ENCODE results near the gene ADAD1.

ADAD1 gene

DNA sequence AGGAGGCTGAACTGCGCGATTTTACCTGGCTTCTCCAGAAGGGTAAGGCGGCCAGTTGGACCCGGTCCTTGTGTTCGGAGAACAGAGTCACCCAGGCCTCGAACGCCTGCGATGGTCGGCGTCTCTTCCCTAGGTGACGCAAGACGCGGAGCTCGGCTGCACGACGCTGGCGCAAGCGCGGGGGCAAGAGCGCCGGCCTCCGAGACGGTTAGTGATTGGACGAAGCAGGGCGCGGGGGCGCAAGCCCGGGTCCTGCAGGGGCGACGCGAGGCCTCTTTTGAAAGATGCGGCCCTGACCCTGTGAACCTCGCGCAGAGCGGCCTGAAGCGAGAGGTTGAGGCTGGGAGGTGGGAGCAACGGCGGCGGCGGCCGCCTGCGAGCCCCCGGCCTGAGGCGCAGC lies 428 bp downstream of the ADAD1 start:
- H2BK12ac ChIP-seq (ENCODE audit: low read length in 2 of 2): no peak overlapping the region
- H3K27me3 ChIP-seq (ENCODE audit: control insufficient read depth in 1 of 2, insufficient read depth in 1 of 2, low read length in 2 of 2): no peaks in the 10 kb centered on the region
- H3K4me3 ChIP-seq (ENCODE audit: insufficient read depth in 1 of 2, low read depth in 1 of 2, low read length in 2 of 2): peak overlapping the region in 1 of 2 experiments; percentile 2
- no peak overlapping the region for H3K14ac ChIP-seq (ENCODE audit: low read length in 2 of 2)
- H3K9ac ChIP-seq (ENCODE audit: low read length): no peak overlapping the region
- no peaks in the 10 kb centered on the region for H3K79me1 ChIP-seq (replicated peaks; ENCODE audit: low read length, poor library complexity, severe bottlenecking)
- H2AK5ac ChIP-seq (ENCODE audit: low read length, severe bottlenecking): no peak overlapping the region
- no peak overlapping the region for H3K23ac ChIP-seq (ENCODE audit: low read length in 2 of 2)
- H3K36me3 ChIP-seq (ENCODE audit: control insufficient read depth in 1 of 2, insufficient read depth in 2 of 2, low read depth in 1 of 2, low read length in 2 of 2): no peaks in the 10 kb centered on the region
- H3K9me3 ChIP-seq (ENCODE audit: control insufficient read depth, low read length): no peaks in the 10 kb centered on the region
- 98% methylated on average over 41 of the region's 44 CpGs for WGBS
- H3K27ac ChIP-seq (ENCODE audit: low read length, poor library complexity, severe bottlenecking): no peak overlapping the region
- no peak overlapping the region for H2BK120ac ChIP-seq (ENCODE audit: low read depth, low read length)
- H3K18ac ChIP-seq (ENCODE audit: low read depth in 1 of 2, low read length in 2 of 2): no peak overlapping the region
- no peak for DNase-seq
- H4K8ac ChIP-seq (ENCODE audit: low read length): no peak overlapping the region
- no peak overlapping the region for H2AFZ ChIP-seq (ENCODE audit: low read depth, low read length)
- no peak overlapping the region for H3K4me2 ChIP-seq (ENCODE audit: low read length, poor library complexity, severe bottlenecking)
- H2BK15ac ChIP-seq (ENCODE audit: low read depth, poor library complexity, severe bottlenecking): no peak overlapping the region
- no peak overlapping the region for H3K4ac ChIP-seq (ENCODE audit: low read depth in 1 of 2, low read length in 2 of 2)
- H3K4me1 ChIP-seq (ENCODE audit: control insufficient read depth, insufficient read depth, low read depth, low read length): no peaks in the 10 kb centered on the region
- H4K91ac ChIP-seq (ENCODE audit: low read length): no peak overlapping the region
- H2BK5ac ChIP-seq (ENCODE audit: low read depth, low read length, poor library complexity, severe bottlenecking): no peak overlapping the region

DNA sequence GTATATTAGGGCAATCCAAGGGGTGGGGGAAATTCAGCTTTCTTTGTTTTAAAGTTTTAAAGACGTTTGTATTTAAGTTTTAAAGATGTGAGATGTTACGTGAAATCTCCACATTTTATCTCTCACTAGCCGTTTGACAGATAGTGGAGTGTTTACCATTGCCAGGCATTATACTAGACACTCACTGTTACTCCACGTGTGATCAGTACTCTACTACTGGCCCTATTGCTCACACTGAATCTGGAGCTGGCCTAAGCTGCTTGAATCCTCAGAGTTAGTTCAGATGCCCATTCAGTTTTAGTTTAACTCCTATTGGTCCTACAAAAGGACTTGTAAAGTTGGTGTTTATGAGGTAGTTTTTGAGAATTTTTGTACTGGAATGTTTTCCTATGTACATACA lies 4.5 kb downstream of the ADAD1 start:
- Histone ChIP-seq H3K79me1 (replicated peaks; ENCODE audit: low read length, poor library complexity, severe bottlenecking) (no peaks in the 10 kb centered on the region), H2BK5ac (ENCODE audit: low read depth, low read length, poor library complexity, severe bottlenecking) (no peak overlapping the region), H2AK5ac (ENCODE audit: low read length, severe bottlenecking) (no peak overlapping the region)

DNA sequence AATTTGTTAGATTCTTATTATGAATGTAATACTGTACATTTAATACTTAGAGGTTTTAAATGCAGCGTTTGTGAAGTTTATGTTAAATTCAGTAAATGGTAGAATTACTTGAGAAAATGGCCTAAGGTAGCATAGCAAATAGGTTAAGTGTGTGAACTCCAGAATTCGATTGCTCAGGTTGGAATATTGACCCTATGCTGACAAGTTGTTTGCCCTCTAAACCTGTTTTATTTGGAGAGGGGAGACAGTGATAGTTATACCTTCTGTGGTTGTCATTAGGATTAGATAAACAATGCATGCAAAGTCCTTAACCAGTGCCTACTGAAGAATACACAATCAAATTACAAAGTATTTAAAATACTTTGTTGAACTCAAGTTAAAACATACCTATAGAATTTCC lies 5.4 kb downstream of the ADAD1 start:
- Histone ChIP-seq H3K4me3 (ENCODE audit: insufficient read depth in 1 of 2, low read depth in 1 of 2, low read length in 2 of 2) (no peak overlapping the region), H2BK120ac (ENCODE audit: low read depth, low read length) (no peak overlapping the region), H3K4me2 (ENCODE audit: low read length, poor library complexity, severe bottlenecking) (no peak overlapping the region), H3K9ac (ENCODE audit: low read length) (no peak overlapping the region), H3K18ac (ENCODE audit: low read depth in 1 of 2, low read length in 2 of 2) (no peak overlapping the region), H3K4ac (ENCODE audit: low read depth in 1 of 2, low read length in 2 of 2) (no peak overlapping the region), H4K91ac (ENCODE audit: low read length) (no peak overlapping the region), H2AFZ (ENCODE audit: low read depth, low read length) (no peak overlapping the region), H2BK15ac (ENCODE audit: low read depth, poor library complexity, severe bottlenecking) (no peak overlapping the region), H3K14ac (ENCODE audit: low read length in 2 of 2) (no peak overlapping the region), H2BK5ac (ENCODE audit: low read depth, low read length, poor library complexity, severe bottlenecking) (no peak overlapping the region), H3K23ac (ENCODE audit: low read length in 2 of 2) (no peak overlapping the region), H3K4me1 (ENCODE audit: control insufficient read depth, insufficient read depth, low read depth, low read length) (no peaks in the 10 kb centered on the region), H3K9me3 (ENCODE audit: control insufficient read depth, low read length) (no peaks in the 10 kb centered on the region), H3K27me3 (ENCODE audit: control insufficient read depth in 1 of 2, insufficient read depth in 1 of 2, low read length in 2 of 2) (no peaks in the 10 kb centered on the region), H2BK12ac (ENCODE audit: low read length in 2 of 2) (no peak overlapping the region), H3K79me1 (replicated peaks; ENCODE audit: low read length, poor library complexity, severe bottlenecking) (no peaks in the 10 kb centered on the region), H3K36me3 (ENCODE audit: control insufficient read depth in 1 of 2, insufficient read depth in 2 of 2, low read depth in 1 of 2, low read length in 2 of 2) (no peaks in the 10 kb centered on the region), H3K27ac (ENCODE audit: low read length, poor library complexity, severe bottlenecking) (no peak overlapping the region), H2AK5ac (ENCODE audit: low read length, severe bottlenecking) (no peak overlapping the region), H4K8ac (ENCODE audit: low read length) (no peak overlapping the region)
- DNase-seq: no peak
- 64% methylated on average over 2 of the region's 2 CpGs for WGBS

More for the DNA sequence above, 4.5 kb downstream of the ADAD1 start:
- Histone ChIP-seq H3K9ac (ENCODE audit: low read length) (no peak overlapping the region), H2BK15ac (ENCODE audit: low read depth, poor library complexity, severe bottlenecking) (no peak overlapping the region), H3K27ac (ENCODE audit: low read length, poor library complexity, severe bottlenecking) (no peak overlapping the region), H3K14ac (ENCODE audit: low read length in 2 of 2) (no peak overlapping the region), H3K4ac (ENCODE audit: low read depth in 1 of 2, low read length in 2 of 2) (no peak overlapping the region), H3K9me3 (ENCODE audit: control insufficient read depth, low read length) (no peaks in the 10 kb centered on the region), H3K4me3 (ENCODE audit: insufficient read depth in 1 of 2, low read depth in 1 of 2, low read length in 2 of 2) (no peak overlapping the region), H3K23ac (ENCODE audit: low read length in 2 of 2) (no peak overlapping the region), H3K18ac (ENCODE audit: low read depth in 1 of 2, low read length in 2 of 2) (no peak overlapping the region), H2BK120ac (ENCODE audit: low read depth, low read length) (no peak overlapping the region), H3K36me3 (ENCODE audit: control insufficient read depth in 1 of 2, insufficient read depth in 2 of 2, low read depth in 1 of 2, low read length in 2 of 2) (no peaks in the 10 kb centered on the region), H2BK12ac (ENCODE audit: low read length in 2 of 2) (no peak overlapping the region), H3K4me1 (ENCODE audit: control insufficient read depth, insufficient read depth, low read depth, low read length) (no peaks in the 10 kb centered on the region), H4K91ac (ENCODE audit: low read length) (no peak overlapping the region), H4K8ac (ENCODE audit: low read length) (no peak overlapping the region), H3K4me2 (ENCODE audit: low read length, poor library complexity, severe bottlenecking) (no peak overlapping the region), H2AFZ (ENCODE audit: low read depth, low read length) (no peak overlapping the region), H3K27me3 (ENCODE audit: control insufficient read depth in 1 of 2, insufficient read depth in 1 of 2, low read length in 2 of 2) (no peaks in the 10 kb centered on the region)
- WGBS: 78% methylated on average over 4 of the region's 4 CpGs
- no peak for DNase-seq

DNA sequence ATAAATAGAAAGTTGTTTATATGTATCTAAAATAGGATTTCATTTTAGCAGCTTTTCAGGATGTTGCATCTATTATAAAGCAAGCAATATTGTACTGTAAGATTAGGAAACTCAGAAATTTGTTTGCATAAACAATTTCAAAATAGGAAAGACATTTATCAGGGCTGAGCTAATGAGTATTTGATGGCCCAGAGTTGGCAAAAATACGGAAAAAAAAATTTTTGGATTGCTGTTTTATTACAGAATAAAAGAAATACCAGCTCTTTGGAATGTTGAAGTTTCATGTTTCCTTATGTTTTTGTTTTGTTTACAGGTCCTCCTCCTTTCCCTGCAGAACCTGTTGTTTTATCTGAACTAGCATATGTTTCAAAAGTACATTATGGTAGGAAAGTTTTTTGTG lies 14.5 kb downstream of the ADAD1 start:
- H2AFZ ChIP-seq (ENCODE audit: low read depth, low read length): no peak overlapping the region
- H3K4me1 ChIP-seq (ENCODE audit: control insufficient read depth, insufficient read depth, low read depth, low read length): no peaks in the 10 kb centered on the region
- no peak overlapping the region for H3K4me3 ChIP-seq (ENCODE audit: insufficient read depth in 1 of 2, low read depth in 1 of 2, low read length in 2 of 2)
- no peak overlapping the region for H3K4me2 ChIP-seq (ENCODE audit: low read length, poor library complexity, severe bottlenecking)
- H2BK120ac ChIP-seq (ENCODE audit: low read depth, low read length): no peak overlapping the region
- DNase-seq: no peak
- H3K9me3 ChIP-seq (ENCODE audit: control insufficient read depth, low read length): no peaks in the 10 kb centered on the region
- H4K8ac ChIP-seq (ENCODE audit: low read length): no peak overlapping the region
- no peaks in the 10 kb centered on the region for H3K27me3 ChIP-seq (ENCODE audit: control insufficient read depth in 1 of 2, insufficient read depth in 1 of 2, low read length in 2 of 2)
- H3K27ac ChIP-seq (ENCODE audit: low read length, poor library complexity, severe bottlenecking): no peak overlapping the region
- no peak overlapping the region for H3K9ac ChIP-seq (ENCODE audit: low read length)
- H2AK5ac ChIP-seq (ENCODE audit: low read length, severe bottlenecking): no peak overlapping the region
- H2BK15ac ChIP-seq (ENCODE audit: low read depth, poor library complexity, severe bottlenecking): no peak overlapping the region
- H3K4ac ChIP-seq (ENCODE audit: low read depth in 1 of 2, low read length in 2 of 2): no peak overlapping the region
- H3K18ac ChIP-seq (ENCODE audit: low read depth in 1 of 2, low read length in 2 of 2): no peak overlapping the region
- WGBS: no CpG with 5 or more reads among the region's 1 CpG
- no peak overlapping the region for H2BK5ac ChIP-seq (ENCODE audit: low read depth, low read length, poor library complexity, severe bottlenecking)
- H4K91ac ChIP-seq (ENCODE audit: low read length): no peak overlapping the region
- no peaks in the 10 kb centered on the region for H3K79me1 ChIP-seq (replicated peaks; ENCODE audit: low read length, poor library complexity, severe bottlenecking)
- no peak overlapping the region for H3K14ac ChIP-seq (ENCODE audit: low read length in 2 of 2)
- no peaks in the 10 kb centered on the region for H3K36me3 ChIP-seq (ENCODE audit: control insufficient read depth in 1 of 2, insufficient read depth in 2 of 2, low read depth in 1 of 2, low read length in 2 of 2)
- no peak overlapping the region for H3K23ac ChIP-seq (ENCODE audit: low read length in 2 of 2)
- no peak overlapping the region for H2BK12ac ChIP-seq (ENCODE audit: low read length in 2 of 2)
